Vagina (tissue), 2 donors: Measurements from ENCODE around the gene EBF3. TPM values are rescaled to one million over a fixed set of nuclear protein-coding genes. Genes with fewer than 3 reads are reported as not detected.

ENCODE experiments used
- DNase-seq, 2 donors: peaks; one replicate each; pipeline ENCODE4 v3.0.0-alpha.2; 2017; ENCODE audit errors: extremely low spot score in 2 of 2
- H3K27ac ChIP-seq: fragments of 200-600 bp; sonication (generic); one replicate; pipeline ENCODE4 v1.5.1; 2019
- H3K27me3 ChIP-seq: fragments of 200-600 bp; sonication (generic); one replicate; pipeline ENCODE4 v1.5.1; 2019
- H3K36me3 ChIP-seq, 2 donors: fragments of 200-600 bp; sonication (generic); one replicate each; pipeline ENCODE4 v1.5.1; 2017 to 2019
- H3K4me1 ChIP-seq: fragments of 200-600 bp; sonication (generic); one replicate; pipeline ENCODE4 v1.5.1; 2019
- H3K4me3 ChIP-seq, 2 donors: fragments of 200-600 bp; sonication (generic); 1 replicate in 1 of 2; 2 replicates in 1 of 2; pipeline ENCODE4 v1.5.1; 2016 to 2019
- H3K9me3 ChIP-seq: fragments of 200-600 bp; sonication (generic); one replicate; pipeline ENCODE4 v1.5.1; 2019
- CTCF ChIP-seq, 3 experiments: fragments of 450-650 bp in 2 of 3; fragments of 200-600 bp in 1 of 3; sonication (generic) in 1 of 3; IDR thresholded peaks; one replicate each; pipeline ENCODE4 v1.5.1; 2017 to 2019; ENCODE audit warnings: antibody characterized with exemption in 3 of 3, mild to moderate bottlenecking in 2 of 3, moderate library complexity in 2 of 3
- POLR2A ChIP-seq, 2 donors: fragments of 450-650 bp; IDR thresholded peaks; one replicate each; pipeline ENCODE4 v1.6.1; 2017; ENCODE audit warnings: antibody characterized with exemption in 2 of 2, mild to moderate bottlenecking in 2 of 2, moderate library complexity in 2 of 2
- POLR2AphosphoS5 ChIP-seq, 2 donors: sonication (generic); formaldehyde crosslinking; IDR thresholded peaks; one replicate each; pipeline ENCODE4 v1.9.0; 2017; ENCODE audit warnings: antibody characterized with exemption in 2 of 2, mild to moderate bottlenecking in 2 of 2, low read depth in 1 of 2; ENCODE audit not compliant: insufficient read depth in 1 of 2
- intact Hi-C: fragments of 100-400 bp; cut with DNase I; formaldehyde crosslinking; loops from one replicate; pipeline ENCODE4 v1.15.1; 2023
- total RNA-seq: library from RNA; depleted of rRNA; stranded (reverse); fragments of >200 nt; gene quantifications from one replicate; pipeline ENCODE4 v1.2.3, GENCODE V29; 2016

The EBF3 gene
- total RNA-seq, 1 donor from 2014 or later, result 10.6 TPM

- no peaks in the 10 kb centered on the region for H3K9me3 ChIP-seq
- TF ChIP-seq CTCF (IDR thresholded peaks at IDR 0.05), result no peak
- TF ChIP-seq POLR2AphosphoS5 (IDR thresholded peaks at IDR 0.05; ENCODE audit: insufficient read depth in 1 of 2, low read depth in 1 of 2), result no peak
- no peak for TF ChIP-seq POLR2A (IDR thresholded peaks at IDR 0.05)
- intact Hi-C loops, result loop anchor here (5.0 to 10.0 kb wide), 2 partner anchors 265 to 863 kb away; no protein-coding TSS in a partner anchor
- H3K27me3 ChIP-seq, result peaks cover 17% of the 10 kb centered on the region
- H3K36me3 ChIP-seq, result no peaks in the 10 kb centered on the region
- peak overlapping the region; percentile 21 to 33 for H3K4me3 ChIP-seq
- peaks cover 11% of the 10 kb centered on the region for H3K4me1 ChIP-seq
- DNase-seq, result no peak
- peak overlapping the region; percentile 60 for H3K27ac ChIP-seq
These were observed 4.3 kb downstream of the EBF3 start for GRCh38 chr10:129959544-129960480.

- H3K27ac ChIP-seq, result peak overlapping the region; percentile 60
These were observed 5.2 kb downstream of the EBF3 start for GRCh38 chr10:129958629-129959543.

GRCh38 chr10:129958148-129958628 lies 5.9 kb downstream of the EBF3 start:
- H3K27ac ChIP-seq, result peak overlapping the region; percentile 60
- peaks cover 6% of the 10 kb centered on the region for H3K4me1 ChIP-seq
- no peaks in the 10 kb centered on the region for H3K9me3 ChIP-seq
- peaks cover 17% of the 10 kb centered on the region for H3K27me3 ChIP-seq
- no peaks in the 10 kb centered on the region for H3K36me3 ChIP-seq
- no peak for TF ChIP-seq CTCF (IDR thresholded peaks at IDR 0.05)
- no peak for TF ChIP-seq POLR2AphosphoS5 (IDR thresholded peaks at IDR 0.05; ENCODE audit: insufficient read depth in 1 of 2, low read depth in 1 of 2)
- TF ChIP-seq POLR2A (IDR thresholded peaks at IDR 0.05), result no peak
- intact Hi-C loops, result no loop called here
- no peak for DNase-seq
- peak overlapping the region; percentile 21 to 33 for H3K4me3 ChIP-seq

More at GRCh38 chr10:129958629-129959543, 5.2 kb downstream of the EBF3 start:
- Histone ChIP-seq H3K27me3 (peaks cover 17% of the 10 kb centered on the region), H3K36me3 (no peaks in the 10 kb centered on the region), H3K9me3 (no peaks in the 10 kb centered on the region), H3K4me1 (peaks cover 7% of the 10 kb centered on the region), H3K4me3 (peak overlapping the region; percentile 21 to 33)
- no peak for DNase-seq
- intact Hi-C loops, result no loop called here
- no peak for TF ChIP-seq POLR2A (IDR thresholded peaks at IDR 0.05)
- no peak for TF ChIP-seq CTCF (IDR thresholded peaks at IDR 0.05)
- TF ChIP-seq POLR2AphosphoS5 (IDR thresholded peaks at IDR 0.05; ENCODE audit: insufficient read depth in 1 of 2, low read depth in 1 of 2), result no peak

GRCh38 chr10:129956876-129957673 lies 7.0 kb downstream of the EBF3 start:
- peaks cover 9% of the 10 kb centered on the region for H3K27me3 ChIP-seq
- no peak for TF ChIP-seq CTCF (IDR thresholded peaks at IDR 0.05)
- no peak for TF ChIP-seq POLR2AphosphoS5 (IDR thresholded peaks at IDR 0.05; ENCODE audit: insufficient read depth in 1 of 2, low read depth in 1 of 2)
- no peak for TF ChIP-seq POLR2A (IDR thresholded peaks at IDR 0.05)
- intact Hi-C loops, result no loop called here
- no peaks in the 10 kb centered on the region for H3K36me3 ChIP-seq
- no peaks in the 10 kb centered on the region for H3K9me3 ChIP-seq
- no peaks in the 10 kb centered on the region for H3K4me1 ChIP-seq
- no peak overlapping the region for H3K4me3 ChIP-seq
- no peak for DNase-seq
- no peak overlapping the region for H3K27ac ChIP-seq
